Sigmoid colon (tissue), 4 donors: Measurements from ENCODE around the gene IFIT2.

ENCODE experiments used
- POLR2A ChIP-seq, 2 donors: fragments of 450-650 bp; IDR thresholded peaks; one replicate each; pipeline ENCODE4 v1.6.1; 2016; ENCODE audit warnings: antibody characterized with exemption in 2 of 2, mild to moderate bottlenecking in 2 of 2, moderate library complexity in 2 of 2
- POLR2AphosphoS5 ChIP-seq, 4 donors: sonication (generic); formaldehyde crosslinking; IDR thresholded peaks; one replicate each; pipeline ENCODE4 v1.6.1; 2017; ENCODE audit warnings: antibody characterized with exemption in 4 of 4
- TF ChIP-seq, protein P1 (sequence below), 4 experiments: fragments of 450-650 bp in 3 of 4; fragments of 200-600 bp in 1 of 4; IDR thresholded peaks; one replicate each; pipeline ENCODE4 v1.5.1; 2016 to 2019; ENCODE audit warnings: antibody characterized with exemption in 4 of 4, mild to moderate bottlenecking in 3 of 4, moderate library complexity in 2 of 4

DNA sequence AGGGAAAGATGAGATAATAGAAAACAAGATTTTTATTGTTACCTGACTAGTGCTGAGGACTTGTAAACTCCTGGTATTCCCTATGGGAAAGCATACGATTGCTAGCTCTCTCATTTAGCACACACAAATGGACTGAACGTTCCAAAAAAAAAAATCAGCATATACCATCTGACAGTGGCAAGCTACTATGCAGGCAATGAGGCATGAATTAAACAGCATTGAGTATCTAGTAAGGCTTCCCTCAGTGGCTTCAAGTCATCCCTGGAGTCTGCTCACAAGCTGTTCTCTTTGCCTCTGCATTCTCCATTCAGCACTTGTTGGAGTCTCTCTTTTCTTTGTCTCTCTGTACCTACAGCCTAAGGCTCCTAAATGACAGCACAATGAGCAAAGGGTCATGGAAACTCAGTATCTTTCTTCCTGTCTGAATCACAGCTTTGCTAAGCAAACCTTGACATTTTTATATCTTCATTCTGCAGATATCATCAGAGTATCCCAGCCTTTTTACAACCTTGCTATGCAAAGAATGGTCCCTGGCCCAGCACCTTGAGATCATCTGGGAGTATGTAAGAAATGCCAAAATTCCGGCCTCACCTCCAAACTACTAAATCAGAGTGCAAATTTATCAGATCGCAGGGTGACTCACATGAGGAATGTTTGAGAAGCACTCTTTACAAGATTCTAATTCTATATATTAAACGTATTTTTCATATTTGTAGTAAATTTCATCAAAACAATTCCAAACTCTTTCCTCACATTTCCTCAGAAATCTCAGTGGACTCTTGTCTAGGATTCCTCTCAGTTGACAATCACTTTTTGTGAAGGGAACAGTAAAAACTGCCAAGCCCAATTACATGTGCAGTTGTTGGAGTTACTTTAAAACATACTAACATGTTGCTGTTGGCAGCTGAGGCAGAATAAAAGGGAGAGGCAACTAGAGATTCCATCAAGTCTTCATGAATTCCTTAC lies 39.5 kb upstream of the IFIT2 start:
- TF ChIP-seq POLR2AphosphoS5 (IDR thresholded peaks at IDR 0.05) (no peak), POLR2A (IDR thresholded peaks at IDR 0.05) (no peak)
- TF ChIP-seq, protein P1, sequence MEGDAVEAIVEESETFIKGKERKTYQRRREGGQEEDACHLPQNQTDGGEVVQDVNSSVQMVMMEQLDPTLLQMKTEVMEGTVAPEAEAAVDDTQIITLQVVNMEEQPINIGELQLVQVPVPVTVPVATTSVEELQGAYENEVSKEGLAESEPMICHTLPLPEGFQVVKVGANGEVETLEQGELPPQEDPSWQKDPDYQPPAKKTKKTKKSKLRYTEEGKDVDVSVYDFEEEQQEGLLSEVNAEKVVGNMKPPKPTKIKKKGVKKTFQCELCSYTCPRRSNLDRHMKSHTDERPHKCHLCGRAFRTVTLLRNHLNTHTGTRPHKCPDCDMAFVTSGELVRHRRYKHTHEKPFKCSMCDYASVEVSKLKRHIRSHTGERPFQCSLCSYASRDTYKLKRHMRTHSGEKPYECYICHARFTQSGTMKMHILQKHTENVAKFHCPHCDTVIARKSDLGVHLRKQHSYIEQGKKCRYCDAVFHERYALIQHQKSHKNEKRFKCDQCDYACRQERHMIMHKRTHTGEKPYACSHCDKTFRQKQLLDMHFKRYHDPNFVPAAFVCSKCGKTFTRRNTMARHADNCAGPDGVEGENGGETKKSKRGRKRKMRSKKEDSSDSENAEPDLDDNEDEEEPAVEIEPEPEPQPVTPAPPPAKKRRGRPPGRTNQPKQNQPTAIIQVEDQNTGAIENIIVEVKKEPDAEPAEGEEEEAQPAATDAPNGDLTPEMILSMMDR (IDR thresholded peaks at IDR 0.05) = no peak
